NCI-H2029 treated with DMSO at 0.1 percent for 48 hours (cell line): ENCODE measurements around the gene NCKAP5.
A peak's percentile ranks its signal among the peaks of the same experiment; 100 is the strongest.

Experiments
- DNase-seq: peaks from one replicate; lab custom pipeline; 2025; lab: John Stamatoyannopoulos, UW

The NCKAP5 gene

DNA sequence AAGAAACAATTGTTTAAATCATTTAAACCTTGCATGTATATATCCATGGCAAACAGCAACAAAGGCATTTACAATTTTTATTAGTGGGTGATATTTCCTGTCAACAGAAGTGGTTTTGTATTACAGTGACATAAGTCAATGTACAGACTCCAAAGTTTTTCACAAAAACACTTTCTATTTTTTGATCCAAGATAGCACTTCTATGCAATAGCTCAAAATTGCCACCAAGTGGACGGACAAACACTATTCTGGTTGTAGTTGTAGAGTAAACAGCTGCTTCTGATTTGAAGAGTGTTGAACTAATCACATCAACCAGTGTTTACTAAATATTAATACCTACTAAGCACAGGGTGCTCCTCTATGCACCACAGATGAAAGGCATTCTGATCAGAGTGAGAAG is 421.4 kb downstream of the NCKAP5 start:
- no peak for DNase-seq

DNA sequence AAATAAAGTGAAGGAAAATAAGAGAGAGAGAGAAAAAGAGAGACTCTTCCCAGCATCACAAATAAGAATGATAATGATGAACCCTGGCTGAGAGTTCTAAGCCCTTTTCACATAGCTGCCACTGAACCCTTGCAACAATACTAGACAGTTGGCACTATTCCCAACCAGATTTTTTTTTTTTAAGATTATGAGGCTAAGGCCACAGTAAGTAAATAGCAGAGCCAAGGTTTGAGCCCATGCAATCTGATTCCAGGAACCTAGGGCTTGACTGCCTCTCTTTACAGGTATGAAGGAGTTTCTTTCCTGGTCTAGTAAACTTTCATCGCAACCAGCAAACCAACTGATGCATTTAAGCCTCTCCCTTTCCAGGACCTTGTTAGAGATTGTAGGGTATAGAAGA is 424.6 kb downstream of the NCKAP5 start:
- peak; percentile 27 for DNase-seq

DNA sequence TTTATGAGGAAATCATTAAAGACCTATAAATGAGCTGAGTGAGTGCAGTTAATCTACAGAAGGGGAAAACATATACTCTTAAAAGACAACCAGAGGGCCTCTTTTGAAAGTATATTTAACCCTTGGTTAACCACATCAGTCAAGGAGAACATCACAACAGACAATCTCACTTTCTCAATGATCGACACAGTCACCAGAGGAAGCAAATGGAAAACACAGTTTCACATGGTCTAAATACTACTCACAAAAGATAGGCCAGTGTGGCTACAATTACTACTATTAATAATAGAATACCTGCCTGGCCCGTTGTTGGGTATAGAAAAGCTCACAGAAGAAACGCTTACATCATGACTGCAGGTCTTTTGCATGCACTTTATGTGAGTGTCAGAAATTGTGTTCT is 426.2 kb downstream of the NCKAP5 start:
- no peak for DNase-seq

DNA sequence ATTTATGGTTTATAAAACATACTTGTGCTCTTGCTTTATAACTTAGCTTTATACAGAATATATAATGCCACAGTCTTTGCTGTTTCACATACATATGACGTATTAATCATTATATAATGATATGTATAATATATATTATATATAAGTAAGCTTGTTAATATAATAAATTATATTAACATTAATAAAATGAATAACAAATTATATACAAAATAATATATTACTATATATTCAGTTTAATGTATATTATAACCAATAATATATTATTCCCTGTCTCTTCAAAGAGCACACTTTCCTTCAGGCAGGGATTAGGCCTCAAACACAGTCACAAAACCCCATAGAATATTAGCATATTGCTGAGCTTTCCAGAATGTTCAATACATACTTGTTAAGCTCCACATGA is 427.6 kb downstream of the NCKAP5 start:
- DNase-seq, result no peak

DNA sequence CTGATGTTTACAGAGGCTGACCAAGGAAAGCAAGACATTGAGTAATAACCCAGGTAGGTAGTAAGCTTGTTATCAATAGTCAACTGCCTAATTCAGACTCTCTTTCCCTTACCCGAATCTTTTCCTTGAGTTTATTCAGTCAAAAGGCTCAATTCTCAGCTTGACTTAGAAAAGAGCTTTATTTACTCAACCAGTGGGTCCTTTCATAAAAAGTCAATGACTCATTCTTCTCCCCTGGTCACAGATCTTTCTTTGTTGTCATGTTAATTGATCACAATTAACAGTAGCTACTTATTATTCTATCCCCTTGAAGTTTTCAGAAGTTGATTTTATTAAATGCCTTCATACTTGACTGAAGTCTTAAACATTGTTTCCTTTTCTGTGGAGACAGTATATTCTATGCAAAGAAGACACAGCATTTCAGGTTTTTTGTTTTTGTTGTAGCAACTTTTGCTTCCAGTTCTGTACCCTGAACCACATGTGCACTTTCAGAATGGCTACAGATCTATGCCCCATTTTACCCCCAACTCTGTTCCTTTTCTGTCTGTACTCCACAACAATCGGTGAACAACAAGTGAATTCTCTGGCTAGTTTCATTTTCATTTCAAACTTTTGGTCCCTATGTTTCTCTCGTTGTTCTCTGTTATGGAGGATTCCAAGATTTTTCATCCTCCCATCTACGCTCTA is 428.3 kb downstream of the NCKAP5 start:
- DNase-seq, result no peak

DNA sequence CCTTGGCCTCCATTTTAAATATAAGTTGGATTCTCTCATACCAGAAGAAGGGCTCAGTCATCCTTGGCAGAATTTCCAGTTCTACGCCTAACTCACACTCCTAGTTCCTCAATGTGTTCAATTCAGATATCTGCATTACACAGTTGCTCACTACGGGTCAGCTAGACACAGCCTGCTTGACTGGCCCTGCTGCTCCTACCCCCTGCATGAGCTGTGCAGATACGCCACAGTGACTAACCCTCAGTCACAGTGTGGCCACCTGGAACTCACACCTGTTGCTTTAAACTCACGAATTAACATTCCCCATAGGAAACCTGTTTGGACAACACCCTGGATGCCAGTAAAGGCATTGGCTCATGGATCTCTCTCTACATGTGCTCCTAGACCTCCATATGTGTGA is 429.6 kb downstream of the NCKAP5 start:
- DNase-seq, result no peak

DNA sequence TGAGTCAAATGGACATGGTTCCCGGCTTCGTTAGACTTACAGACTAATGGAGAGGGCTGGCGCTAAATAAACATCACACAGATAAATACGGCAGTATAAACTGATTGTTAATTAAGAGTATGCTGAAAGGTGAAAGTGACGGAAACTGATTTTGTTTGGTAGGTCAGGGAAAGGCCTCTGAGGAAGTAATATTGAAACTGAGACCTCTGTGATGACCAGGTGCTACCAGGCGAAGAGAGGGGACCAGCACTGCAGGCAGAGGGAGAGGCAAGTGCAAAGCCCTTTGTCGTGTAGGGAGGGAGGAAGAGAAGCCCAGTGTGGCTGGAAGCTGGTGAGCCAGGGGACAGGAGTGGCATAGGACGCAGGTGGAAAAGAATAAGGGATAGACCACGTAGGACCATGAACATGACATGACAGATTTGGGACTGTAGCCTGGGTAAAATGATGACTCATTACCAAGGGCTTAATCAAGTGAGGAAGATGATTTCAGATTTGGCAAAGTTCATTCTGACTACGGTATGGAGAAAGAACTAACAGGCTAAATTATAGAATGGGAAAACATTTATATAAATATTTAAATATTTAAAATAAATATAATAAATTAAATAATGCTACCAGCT is 433.1 kb downstream of the NCKAP5 start:
- no peak for DNase-seq

DNA sequence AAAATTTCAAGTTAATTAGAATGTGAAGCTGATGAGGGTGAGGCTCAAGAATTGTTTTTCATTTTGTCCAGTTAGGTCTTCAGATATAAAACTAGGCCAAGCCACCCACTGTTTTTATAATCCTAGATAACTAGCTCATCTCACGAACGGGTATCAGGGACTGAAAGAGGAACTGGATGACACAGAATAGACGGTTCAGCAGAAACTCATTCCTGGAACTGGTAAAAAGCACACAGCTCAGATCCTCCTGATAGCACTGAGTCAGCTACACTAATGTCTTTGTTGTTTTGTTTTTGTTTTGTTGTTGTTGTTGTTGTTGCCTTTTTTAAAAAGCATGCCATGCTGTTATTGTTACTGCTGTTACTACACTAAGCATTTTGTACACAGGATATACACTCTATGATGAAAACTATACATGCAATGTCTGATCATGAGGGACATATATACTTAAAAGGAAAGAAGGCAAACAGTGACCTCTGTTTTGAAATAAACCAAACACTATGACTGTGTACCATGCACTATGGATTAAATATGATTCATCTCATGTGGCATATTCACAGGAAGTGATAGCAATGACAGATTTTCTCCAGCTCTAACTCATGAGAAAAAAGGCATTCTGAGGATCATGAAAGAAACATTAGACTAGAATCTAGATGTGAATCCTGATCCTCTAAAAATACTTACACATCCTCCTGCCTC is 437.6 kb downstream of the NCKAP5 start:
- no peak for DNase-seq

DNA sequence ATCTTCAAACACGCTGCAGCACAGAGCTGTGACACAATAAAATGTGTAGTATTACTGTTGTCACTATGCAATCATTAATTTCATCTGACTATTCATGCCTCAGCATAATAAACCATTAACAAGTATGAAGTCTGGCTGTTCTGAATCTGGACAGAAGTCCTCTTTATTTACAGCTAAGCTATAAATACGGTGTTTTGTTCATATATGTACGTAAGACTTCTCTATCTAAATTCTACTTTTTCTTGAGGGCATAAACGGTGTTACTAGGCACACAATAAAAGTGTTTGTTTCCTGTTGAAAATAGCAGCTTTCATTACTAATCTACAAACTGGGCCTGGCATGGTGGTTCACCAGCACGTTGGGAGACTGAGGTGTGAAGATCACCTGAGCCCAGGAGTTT is 443.8 kb downstream of the NCKAP5 start:
- DNase-seq, result no peak

DNA sequence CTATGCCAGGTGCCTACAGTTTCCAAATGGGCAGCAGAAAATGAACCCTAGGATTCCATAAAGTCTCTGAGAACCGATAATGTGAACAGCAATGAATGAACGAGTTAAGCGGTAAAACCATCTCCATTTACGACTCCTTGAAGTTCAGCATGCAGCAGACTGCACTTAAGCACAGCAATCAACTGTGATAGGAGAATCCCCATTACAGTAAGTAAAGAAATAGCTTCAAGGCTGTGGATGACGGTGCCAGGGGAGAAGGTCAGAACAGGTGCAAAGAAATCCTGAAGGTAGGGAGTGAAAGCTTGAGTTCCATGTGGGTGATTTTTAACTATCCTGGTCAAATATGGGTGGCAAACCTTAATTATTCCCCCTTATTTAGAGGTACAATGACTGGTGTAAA is 444.4 kb downstream of the NCKAP5 start:
- no peak for DNase-seq

DNA sequence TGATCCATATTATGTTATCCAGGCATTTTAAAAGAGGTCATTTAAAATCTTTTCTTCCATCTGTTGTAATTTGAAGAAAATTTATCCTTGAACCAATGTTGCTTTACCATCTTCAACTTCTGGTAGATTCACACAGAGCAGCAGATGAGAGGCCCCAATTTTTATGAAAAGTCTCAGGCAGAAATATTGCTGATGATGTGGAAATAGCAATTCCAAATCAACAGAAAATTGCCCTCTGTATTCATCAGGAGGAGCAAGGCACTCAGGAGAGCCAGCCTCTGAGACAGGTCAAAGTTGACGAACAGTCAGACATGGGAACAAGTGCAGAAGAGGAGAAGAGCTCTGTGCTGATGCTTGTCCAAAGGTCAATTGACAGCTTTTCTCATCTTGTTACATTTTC is 444.9 kb downstream of the NCKAP5 start:
- no peak for DNase-seq

DNA sequence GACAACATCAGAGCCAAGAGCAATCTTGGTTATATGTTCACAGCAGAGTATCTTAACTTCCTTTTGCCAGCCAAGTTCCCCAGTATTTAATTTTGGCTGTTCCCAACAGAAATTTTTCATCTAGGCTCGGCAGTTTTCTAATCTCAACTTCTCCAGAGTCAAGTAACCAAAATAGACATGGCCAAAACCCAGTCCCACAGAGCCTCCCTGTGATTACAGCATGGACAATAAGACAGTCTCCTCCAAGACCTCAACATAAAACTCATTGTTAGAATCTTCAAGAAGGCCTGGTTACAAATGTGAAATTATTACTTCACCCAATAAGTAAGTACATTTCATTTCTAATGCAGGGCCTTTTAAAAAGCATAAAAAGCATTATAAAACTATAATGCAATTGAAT is 445.7 kb downstream of the NCKAP5 start:
- no peak for DNase-seq

DNA sequence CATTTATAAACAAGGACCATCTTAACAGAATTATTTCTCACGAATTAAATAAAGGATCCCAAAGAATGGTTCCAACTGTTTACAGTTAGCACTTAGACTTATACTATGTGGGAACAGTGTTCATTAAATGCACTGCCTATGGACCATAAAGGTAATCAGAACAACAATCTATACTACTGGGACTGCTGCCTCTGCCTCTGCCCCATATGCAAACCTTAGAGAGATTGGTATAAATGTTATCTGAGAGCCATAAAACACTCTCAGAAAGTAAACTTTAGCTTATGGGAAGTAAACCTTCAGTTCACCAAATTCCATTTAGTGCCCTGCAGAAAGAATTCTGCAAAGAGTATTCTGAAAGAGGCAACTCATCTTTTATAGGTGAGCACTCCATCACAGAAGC is 448.0 kb downstream of the NCKAP5 start:
- no peak for DNase-seq

DNA sequence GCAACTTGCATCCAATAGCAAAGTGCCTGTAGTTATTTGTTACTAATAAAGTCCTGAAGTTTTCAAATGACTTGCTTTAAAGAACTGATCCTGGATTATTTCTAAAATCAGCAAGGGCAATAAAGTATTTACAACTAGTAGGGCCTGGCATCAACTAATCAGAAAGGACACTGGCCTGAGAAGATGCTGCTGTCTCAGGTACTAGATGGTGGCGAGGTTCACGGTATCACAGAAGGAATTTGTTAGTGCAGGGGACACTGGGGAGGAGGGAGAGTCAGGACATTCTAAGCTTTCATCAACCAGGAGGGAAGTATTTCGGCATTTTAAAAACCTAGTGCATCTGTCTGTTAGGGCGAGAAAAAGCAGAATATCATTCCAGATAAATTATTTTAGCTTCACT is 458.1 kb downstream of the NCKAP5 start:
- no peak for DNase-seq

DNA sequence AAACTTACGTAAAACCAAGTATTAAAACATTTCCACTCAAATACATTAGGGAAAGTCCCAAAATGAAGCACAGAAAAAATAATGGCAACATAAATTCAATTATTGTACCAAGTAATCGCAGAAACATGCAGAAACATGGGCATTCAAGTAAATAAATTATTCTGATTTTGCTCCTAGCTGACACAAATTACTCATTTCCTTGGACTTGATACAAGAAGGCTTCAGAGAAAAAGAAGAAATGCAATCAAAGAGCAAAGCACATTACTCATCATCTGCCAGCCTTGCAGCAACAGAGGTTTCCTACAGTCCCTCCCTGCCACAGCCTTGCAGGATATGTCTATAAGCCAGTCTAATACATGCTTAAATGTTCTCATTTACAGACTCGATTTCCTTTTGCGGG is 458.5 kb downstream of the NCKAP5 start:
- DNase-seq, result no peak

DNA sequence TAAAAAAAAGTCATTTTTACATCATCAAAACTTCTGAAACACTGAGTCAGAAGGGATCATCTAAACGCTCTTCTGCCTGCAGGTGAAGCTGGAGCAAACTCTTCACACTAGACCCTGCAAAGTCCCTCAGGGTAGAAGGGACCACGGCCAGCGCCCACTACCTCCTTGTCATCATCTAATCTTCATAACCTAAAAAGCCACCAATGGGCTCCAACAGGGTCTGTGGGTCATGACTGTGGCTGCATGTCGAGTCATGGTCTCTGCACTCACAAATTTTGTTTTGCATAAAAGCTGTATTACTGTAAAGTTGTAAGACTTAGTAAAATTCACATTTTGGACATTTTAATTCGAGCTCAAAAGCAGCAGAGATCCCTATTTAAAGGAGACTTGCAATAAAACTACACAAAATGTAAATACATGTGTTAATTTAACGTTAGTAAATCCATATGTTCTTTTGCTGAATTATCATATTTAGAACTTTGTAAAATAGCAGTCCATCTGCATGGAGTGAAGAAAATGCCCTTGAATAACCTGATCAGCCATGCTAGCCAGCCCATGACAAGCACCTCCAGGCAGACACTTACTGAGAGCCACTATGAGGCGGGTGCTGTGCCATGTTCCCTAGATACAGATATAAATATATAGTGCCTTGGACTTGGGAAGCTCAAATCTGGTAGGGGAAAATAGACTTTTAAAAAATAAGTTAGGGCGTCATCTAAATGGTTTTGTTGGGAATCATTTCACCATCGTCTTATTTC is 461.0 kb downstream of the NCKAP5 start:
- no peak for DNase-seq

DNA sequence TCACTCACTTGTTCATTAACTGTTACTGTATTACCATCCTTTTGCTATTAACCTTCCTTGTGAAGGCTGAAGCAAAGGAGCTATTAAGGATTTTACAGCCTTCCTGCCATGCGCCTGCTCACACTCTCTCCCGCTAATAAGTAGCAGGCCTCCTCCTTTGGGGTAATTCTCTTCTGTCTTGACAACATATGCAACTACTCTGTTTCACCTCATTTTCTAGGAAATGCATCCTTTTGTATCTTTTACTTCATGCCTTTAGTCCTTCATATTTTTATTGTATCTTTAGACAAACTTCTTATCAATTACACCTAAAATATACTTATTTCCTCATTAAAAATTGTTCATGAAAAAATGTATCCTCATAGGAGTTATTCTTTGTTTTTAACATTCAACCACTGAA is 463.4 kb downstream of the NCKAP5 start:
- no peak for DNase-seq

DNA sequence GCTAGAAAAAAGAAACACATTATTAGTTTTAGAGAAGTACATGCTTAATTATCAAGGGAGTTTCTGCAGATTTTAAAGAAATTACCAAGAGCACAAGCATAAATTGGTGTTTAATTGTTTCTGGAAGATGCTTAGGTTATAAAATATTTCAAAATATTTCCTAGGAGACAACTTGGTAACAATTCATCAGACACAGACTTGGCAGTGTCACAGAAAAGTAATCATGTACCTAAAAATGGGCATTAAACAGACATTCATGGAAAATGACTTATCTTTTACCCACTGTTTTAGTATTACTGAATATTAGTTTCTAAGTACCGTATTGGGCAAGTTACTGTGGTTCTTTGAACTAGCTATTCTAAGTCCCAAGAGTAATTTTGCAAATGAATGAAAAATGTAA is 469.5 kb downstream of the NCKAP5 start:
- no peak for DNase-seq

DNA sequence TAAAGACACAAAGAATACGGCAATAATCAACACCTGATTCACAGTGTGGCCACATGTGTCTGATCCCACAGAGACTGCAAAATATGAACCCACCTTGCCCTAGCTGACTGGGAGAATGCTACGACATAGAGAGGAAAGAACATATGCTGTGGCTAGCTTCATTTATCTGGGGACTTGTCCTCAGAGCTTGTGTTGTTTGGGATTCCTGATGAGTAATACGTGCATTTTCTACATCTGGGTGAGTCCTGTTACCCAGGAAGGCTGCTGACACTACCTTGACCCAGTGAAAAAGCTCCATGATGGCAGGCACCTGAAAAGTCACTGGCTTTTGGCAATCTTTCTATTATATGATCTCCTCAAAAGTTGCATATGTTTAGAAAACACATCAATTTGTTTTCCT is 470.6 kb downstream of the NCKAP5 start:
- no peak for DNase-seq

DNA sequence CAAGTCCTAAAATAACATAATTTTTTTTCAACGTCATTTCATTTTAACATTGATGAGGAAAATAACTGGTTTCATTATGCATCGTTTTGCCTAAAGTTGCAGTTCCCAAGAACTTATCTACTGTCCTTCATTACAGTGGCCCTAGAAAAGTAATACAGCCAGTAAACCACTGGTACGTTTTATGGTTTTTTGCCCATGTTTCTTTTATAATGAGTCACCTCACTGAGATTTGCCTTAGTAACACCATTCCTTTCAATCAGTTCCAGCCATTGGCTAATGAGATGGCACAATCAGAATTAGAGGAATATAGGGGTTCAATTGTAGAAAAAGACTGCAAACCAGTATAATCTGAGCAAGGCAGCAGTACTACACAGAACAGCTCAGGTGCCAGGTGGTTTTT is 475.7 kb downstream of the NCKAP5 start:
- no peak for DNase-seq

DNA sequence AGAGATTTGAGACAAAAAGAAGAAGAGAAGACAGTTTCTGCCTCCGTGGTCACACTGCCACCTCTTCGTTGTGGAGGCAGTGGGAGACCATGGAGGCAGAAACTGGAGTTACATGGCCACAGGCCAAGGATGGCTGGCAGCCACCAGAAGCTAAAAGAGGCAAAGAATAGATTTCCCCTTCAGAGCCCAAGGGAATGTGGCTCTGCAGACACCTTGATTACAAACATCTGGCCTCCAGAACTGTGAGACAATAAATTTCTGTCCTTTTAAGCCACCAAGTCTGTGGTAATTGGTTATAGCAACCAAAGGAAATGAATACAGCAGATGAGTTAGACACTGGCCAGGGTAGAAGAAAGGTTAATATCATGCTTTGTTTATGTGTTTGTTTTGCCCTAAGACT is 477.9 kb downstream of the NCKAP5 start:
- no peak for DNase-seq

DNA sequence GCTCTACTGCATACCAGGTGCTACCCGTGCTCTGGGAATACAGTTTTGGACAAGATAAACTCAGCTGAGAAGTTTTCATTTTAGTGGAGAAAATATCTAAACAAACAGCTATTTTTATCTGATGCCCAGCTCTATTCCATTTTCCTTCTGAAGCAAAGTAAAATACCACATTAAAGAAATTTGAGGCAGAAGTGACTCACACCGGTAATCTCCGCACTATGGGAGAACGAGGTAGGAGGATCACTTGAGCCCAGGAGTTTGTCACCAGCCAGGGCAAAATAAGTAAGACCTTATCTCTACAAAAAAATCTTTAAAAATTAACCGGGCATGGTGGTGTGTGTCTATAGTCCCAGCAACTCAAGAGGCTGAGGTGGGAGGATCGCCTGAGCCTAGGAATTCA is 482.1 kb downstream of the NCKAP5 start:
- DNase-seq, result no peak

DNA sequence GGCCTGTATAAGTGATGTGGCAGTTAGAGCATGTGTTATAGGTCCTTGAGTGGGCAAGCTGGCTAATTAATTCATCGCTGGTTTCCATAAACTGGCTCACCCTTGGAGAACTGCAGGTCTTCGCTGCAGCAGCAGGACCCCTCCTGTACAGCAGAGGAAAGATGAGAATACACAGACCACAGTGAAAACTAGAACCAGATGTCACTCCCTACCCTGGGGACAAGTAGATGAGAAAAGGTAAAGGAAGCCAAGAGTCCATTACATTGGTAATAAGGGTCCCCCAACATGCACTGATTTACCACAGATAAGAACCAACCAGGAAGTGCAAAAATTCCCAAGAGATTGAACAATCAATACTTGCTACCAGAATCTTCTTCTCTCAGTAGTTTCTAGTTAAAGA is 482.6 kb downstream of the NCKAP5 start:
- DNase-seq, result no peak
